ENCODE results near the gene UBE2A. TPM values are rescaled to one million over a fixed set of nuclear protein-coding genes. Genes with fewer than 3 reads are reported as not detected.

The UBE2A gene
- 98.0 and 105 TPM in 2 replicates for total RNA-seq (2014; rRNA removed; shearing (Covaris generic))
- 94.4 and 97.2 TPM in 2 replicates for polyA plus RNA-seq (2014; cell fraction: nucleus; rRNA removed)

DNA sequence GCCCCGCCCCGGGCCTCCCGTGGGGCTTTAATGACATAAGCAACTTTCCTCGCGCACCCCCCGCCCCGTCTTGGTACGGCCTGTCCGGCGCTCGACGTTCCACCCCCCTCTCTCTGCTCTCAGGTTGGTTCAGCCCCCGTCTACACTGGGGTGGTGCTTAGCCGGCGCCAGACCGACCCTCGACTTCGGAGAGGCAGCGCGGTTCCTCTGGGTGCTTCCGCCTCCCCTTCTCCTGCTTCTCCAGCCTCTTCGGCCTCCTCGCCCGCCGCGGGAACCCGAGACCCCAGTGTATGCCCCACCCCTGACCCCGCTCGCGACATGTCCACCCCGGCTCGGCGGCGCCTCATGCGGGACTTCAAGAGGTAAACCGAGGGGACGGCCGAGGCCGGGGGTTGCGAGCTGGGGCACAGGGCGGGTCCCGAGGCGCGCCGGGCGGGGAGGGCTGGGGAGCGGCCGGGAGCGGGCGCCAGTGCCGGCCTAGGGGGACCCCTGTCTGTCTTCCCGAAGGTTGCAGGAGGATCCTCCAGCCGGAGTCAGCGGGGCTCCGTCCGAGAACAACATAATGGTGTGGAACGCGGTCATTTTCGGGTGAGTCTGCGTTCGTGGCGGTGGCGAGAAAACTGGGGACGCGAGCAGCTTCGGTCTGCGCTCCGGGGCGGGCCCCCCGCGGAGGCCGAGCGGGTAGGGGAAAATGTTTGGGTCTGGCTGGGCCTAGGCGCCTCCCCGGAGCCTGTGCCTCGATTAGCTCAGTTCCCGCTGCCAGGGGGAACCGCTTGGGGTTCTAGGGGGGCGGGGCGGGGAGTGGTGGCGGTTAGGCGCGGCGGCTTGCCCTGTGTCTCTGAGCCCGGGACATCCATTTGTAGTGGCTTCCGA lies at the start of gene UBE2A:
Gene UBE2A (plus strand): TSS at position 170 of the 873 bp plus-strand sequence. CDS start 149 bp downstream, at position 319.
- peak; percentile 88 for DNase-seq (ENCODE audit: extremely low read depth, low read depth)

DNA sequence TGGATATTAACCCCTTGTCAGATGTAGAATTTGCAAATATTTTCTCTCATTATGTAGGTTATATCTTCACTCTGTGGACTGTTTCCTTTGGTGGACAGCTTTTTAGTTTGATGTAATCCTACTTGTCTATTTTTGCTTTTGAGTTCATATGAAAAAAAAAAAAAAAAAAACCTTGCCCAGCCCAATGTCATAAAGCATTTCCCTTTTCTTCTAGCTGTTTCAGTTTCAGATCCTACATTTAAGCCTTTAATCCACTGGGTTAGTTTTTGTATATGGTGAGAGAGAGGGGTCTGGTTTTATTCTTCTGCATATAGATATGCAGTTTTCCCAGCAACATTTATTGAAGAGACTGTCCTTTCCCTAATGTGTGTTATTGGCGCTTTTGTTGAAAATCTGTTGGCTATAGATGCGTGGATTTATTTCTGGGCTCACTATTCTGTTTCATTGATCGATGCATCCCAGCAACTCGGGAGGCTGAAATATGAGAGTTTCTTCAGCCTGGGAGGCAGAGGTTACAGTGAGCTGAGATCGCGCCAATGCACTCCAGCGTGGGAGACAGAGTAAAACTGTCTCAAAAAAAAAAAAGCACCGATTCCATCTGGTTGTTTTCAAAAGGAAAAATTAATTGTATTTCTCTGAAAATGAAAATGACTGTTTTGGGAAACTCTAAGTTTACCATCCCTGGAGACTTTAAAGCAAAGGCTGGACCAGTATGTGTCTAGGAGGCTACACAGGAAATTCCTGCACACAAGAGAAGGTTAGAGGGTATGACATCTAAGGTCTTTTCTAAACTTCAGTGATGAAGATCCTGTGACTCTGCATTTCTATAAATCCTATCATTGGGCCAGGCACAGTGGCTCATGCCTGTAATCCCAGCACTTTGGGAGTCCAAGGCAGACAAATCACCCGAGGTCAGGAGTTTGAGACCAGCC lies 44.8 kb upstream of the UBE2A start:
- DNase-seq (ENCODE audit: extremely low read depth, low read depth) = no peak

DNA sequence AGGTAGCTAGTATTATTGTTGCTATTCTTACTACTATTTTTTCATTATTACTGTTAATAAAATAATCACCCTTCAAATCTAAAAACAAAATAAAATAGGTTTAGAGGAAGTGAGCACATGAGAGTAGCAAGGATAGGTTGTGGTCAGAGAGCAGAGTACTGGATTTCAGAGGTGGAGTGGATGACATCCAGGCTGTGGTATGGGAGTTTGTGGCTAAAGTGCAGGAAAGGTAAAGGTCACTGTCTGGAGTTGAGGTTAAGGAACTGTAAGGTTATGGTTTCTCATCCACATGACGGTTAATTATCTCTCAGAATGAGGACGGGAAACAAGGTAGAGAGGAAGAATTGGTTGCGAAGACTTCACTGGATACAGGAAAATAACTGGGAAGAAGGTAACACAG lies 36.9 kb upstream of the UBE2A start:
- no peak for DNase-seq (ENCODE audit: extremely low read depth, low read depth)

DNA sequence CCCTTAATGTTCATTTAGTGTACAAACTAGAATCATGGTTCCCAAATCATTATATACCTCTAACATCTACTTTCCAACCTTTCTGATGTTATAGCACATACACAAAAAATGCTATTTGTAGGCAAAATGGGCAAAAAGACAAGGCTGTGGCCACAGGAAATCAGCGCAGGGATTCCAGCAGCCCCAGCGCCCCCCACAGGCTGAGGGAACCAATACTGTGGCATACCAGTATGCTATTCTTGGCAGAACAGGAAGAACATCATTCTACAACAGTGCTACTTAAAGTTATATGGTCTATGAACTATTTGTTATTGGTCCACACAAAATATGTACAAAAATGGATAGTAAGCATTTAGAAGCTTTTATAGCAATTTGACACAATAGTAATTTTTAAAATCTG lies 34.5 kb upstream of the UBE2A start:
- no peak for DNase-seq (ENCODE audit: extremely low read depth, low read depth)

DNA sequence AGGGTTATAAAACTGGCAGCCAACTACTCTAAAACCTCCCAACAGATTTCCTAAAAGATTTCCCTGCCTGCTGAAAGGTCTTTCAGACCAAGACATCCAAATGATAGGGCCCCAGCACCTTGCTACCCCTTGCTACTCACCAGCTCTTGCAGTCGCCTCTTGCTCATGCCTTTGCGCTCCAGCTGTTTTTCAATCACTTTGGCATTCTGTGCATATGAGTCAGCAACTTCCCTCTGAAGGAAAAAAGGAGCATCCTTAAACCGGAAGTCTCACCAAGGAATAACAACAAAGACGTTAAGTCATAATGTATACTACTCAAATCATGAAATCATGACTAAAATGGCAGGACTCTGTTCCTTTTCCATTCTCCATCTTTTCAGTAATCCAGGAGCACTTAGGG lies 33.2 kb upstream of the UBE2A start:
- peak; percentile 28 for DNase-seq (ENCODE audit: extremely low read depth, low read depth)

DNA sequence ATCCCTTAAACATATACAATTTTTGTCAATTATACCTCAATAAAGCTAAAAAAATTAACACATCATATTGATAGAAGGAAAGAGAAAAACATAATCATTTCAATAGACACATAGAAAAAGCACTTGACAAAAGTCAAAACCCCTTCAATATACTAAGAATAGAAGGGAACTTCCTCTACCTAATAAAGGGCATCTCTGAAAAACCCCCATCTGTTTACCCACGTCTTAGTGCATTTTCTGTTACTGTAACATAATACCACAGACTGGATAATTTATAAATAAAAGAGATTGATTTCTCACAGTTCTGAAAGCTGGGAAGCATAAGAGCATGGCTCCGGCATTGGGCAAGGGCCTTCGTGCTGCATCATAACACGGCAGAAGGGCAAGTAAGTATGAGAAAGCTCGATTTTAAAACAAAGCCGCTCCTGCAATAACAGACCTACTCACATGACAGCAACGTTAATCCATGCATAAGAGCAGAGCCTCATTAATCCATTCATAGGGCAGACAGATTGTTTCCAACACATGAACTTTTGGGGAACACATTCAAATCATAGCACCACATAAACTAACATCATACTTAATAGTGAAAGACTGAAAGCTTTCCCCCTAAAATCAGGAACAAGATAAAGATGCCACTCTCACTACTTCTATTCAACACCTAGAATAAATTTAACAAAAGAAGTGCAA lies 24.9 kb upstream of the UBE2A start:
- no peak for DNase-seq (ENCODE audit: extremely low read depth, low read depth)

DNA sequence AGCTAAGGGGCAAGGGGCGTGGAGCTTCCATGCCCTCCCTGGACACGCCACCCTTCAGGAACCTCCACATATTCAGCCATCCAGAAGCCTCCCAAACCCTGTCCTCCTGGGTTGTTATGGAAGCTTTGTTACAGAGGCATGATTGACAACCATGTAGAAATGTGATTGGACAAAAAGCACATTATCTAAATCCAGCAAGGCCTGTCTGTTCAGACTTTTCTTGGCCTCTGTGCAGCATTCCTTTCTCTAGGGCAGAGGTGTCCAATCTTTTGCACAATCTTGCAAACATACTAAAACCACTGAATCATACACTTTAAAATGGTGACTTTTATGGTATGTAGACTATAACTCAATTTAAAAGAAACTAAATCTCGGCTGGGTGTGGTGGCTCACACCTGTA lies 21.9 kb upstream of the UBE2A start:
- DNase-seq (ENCODE audit: extremely low read depth, low read depth) = no peak

DNA sequence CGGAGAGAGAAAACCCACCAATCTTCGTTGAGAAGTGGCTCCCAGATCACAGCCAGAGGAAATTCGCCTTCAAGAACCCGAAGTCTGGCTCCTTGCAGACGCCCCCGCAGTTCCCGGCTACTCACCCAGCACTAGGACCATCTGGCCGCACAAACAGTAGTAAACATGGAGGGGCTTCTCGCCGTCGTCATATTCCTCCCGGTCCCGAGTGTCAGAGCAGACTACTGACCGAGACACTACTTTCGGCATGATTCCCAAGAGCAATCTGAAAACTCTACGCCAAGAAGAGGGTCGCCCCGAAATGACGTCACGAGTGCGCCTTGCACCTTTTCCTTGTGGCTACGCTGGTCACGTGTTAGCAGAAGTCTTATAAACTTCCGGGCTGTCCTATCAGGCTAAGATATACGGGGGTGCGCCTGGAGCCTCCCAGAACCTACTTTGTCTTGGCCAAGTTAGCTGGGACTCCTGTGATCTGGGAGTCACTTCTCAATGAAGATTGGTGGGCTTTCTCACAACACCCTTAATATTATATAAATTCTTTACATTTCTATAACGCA lies 9.2 kb upstream of the UBE2A start, which contains the start of gene STEEP1:
Gene STEEP1 (minus strand): TSS at position 303 of the 557 bp plus-strand sequence. CDS start 54 bp downstream, at position 249.
- peak; percentile 91 for DNase-seq (ENCODE audit: extremely low read depth, low read depth)

DNA sequence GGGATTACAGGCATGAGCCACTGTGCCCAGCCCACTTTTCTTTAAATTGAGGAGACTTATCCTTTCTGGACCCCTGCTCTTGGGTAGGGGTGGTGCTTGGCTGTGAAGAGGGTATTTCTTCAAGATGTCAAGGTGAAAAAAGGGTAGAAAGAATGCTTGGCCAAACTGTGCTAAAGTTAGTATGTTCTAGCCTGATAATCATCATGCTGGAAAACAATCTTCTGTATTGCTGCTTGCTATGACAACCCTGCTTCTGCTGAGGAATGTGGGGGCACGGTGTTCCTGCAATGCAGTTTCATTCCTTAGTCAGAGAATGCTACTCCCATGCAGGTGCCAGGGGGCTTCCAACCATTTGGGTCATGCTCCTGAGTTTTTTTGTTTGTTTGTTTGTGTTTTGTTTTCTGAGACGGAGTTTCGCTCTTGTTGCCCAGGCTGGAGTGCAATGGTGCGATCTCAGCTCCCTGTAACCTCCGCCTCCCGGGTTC lies 4.0 kb upstream of the UBE2A start:
- no peak for DNase-seq (ENCODE audit: extremely low read depth, low read depth)

DNA sequence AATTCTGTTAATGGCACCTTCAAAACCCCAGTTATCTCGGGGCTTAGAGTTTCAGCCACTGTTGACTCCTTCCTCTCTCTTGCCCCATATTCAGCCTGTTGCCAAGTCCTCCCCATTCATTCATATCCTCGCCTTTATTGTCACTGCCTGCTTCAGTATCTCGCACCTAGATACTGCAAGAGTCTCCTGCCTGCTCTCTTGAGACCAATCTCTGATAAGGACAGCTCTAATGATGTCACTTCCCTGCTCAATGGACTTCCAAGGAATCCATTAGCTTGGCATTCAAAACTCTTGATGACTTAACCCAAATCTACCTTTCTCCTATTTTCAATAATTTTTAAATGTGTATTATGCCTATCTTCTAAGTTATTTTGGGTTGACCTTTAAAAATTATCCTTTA lies 1.1 kb upstream of the UBE2A start:
- DNase-seq (ENCODE audit: extremely low read depth, low read depth) = no peak

DNA sequence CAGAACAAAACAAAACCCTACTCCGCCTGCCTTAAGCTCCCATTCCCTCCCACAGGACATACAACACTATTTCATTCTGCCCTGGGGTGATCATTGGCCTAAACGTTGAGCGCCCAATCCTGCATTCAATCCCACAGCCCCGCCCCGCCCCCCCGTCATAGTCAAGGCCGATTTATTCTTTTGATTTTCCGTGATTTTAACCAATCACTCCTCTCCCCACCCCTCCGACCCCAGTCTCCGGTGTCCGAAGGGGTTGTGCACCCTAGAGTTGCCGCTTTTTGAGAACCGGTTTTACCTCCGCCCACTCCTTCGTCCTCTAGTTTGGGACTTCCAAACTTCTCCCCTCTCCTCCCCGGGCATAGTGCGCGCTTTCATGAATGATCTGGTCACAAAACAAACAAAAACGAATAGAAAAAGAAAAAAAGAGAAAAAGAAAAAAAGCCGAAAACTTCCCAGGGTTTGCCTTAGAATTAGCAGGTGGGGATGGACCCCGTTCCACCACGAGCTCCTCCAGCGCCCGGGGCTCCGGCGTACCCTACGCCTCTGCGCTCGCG lies 446 bp upstream of the UBE2A start:
- DNase-seq (ENCODE audit: extremely low read depth, low read depth) = no peak

DNA sequence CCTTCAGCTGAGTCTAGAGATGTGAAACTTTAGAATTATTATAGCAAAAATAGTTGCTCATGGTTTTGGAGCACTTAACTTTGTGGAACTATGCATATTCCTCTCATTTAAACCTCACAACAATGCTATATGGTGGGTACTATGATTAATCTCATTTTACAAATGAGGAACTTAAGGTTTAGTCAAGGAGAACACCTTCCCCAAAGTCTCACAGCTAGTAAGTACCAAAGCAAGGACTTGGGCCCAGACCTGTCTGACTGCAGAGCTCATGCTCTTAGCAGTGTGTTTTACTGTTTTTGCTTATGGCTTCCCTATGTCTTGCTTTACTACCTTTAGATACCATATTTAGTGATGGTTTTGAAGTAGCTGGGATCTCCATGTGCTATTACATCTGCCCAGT lies 5.1 kb downstream of the UBE2A start:
- DNase-seq (ENCODE audit: extremely low read depth, low read depth) = no peak

DNA sequence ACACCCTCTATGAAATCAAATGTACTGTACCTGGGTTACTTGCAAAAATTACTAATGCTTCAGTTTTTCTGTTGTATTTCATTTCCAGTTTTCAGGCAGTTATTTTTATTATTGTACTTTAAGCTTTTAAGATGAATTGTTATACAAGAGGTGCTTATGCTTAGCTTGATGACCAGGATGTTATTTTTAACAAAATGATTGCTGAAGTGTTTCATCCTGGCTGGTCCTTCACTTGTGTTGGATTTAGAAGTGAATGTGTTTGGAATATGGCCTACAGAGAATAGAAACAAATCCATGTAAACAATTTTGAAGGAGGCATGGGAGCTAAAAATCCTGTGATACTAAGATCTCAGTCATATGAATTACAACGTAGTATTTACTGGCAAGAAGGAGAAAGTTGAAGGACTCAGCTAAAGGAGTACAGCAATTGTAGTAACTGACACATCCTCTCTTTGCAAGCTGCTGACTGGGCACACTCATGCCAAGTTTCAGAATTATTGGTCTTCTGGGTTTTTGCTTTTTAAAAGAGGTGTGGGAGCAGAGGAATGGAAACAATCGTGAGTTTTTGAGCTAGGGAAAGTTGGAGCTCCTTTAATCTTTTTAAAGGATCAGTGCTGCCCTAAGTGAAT lies 9.2 kb downstream of the UBE2A start:
- no peak for DNase-seq (ENCODE audit: extremely low read depth, low read depth)

DNA sequence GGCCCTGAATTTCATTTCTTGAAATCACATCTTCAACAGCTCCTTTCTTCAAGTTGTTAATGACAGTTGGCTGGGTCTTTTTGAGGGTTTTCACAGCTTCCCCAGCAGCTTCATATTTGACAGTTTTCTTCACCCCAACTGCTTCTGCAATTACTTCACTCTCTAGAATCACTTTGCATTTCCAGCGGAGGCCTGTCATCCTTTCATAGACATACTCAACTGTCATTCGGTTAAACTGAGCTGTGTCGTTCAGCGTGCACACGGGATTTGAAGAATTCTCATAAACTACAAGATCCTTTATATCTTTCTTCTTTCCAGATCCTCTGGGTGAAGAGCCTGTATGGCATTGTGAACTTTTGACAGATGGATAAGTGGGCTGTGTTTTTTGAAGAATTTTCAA lies 15.4 kb downstream of the UBE2A start:
- DNase-seq (ENCODE audit: extremely low read depth, low read depth) = no peak

DNA sequence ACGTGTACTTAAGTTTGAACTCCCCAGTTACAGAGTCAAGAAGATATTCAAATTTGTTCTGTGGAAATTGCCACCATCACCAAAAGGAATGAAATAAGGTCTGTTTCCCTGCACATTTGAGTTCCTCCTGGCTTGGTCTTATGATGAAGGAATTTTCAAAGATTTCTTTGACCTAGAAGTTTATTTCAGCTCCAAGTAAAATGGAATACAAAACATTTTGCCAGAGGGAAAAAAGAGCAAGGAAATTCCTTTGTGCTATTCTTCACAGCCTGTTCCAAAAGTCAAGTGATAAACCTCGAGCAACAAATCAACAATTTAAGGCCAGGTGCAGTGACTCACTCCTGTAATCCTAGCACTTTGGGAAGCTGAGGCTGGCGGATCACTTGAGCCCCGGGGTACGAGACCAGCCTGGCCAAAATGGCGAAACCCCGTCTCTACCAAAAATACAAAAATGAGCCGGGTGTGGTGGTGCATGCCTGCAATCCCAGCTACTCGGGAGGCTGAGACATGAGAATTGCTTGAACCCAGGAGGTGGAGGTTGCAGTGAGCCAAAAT lies 28.4 kb downstream of the UBE2A start:
- DNase-seq (ENCODE audit: extremely low read depth, low read depth) = no peak

DNA sequence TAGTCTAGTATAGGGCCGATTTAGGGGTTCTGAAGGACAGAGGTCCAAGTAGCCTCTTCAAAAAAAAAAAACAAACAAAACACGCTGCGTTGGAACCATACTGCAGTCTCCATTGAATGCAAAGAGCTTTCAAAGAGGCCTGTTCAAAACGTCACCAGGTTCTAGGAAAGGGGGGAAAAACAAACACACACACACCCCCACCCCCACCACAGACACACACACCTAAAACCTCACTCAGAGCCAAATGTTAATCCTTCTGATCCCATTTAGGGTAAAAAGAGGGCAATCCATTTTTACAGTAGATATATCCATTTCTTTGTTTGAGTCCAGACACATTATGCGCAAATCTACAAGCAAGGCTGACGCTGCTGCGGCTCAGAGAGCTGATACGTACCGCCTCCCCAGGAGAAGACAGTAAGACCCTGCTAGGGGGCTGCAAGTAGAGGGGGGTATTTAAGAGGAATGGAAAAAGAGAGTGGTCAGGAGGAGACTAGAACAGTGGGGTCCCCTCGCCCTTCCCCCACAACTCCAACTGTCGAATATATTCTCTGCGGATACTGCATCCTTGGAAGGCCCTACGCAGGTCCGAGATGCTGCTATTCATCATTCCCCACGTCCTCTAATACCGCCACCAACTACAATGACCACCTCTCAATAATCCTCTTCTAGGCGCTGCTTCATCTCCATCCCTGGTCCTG lies 30.6 kb downstream of the UBE2A start:
- DNase-seq (ENCODE audit: extremely low read depth, low read depth) = no peak

DNA sequence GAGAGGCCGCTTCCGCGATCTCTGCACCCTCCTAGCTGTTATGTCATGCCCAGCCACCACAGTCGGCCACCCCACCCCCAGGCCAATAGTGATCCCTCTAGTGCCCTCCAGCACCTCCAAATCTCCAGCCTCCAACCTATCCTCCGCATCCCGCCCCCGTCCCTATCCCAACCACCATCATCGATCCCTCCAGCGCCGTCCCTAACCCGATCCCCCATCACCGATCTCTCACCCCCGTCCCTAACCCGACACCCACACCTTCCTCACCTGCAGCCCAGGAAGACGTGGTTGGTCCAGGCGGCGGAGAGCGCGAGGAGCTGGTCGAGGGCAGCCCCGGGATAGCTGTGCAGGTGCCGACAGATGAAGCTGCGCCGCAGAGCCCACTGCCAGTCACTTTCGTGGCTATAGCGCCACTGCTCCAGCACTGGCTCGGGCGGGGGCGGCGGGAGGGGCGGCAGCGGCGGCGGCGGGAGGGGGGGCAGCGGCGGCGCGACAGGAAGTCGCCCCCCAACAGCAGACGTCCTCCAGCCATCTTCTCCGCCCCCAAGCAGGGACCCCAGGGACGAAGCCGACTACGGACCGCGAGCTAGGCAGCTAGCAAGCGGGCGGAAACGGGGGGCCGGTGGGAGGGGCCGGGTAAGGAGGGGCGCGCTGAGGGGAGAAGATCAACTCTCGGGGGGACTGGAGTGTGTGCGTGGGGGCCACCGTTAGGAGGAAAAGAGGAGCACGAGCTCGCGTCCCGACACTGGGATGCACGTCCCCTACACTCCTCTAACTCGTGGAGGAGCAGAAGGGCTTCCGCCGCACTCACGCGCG lies 31.3 kb downstream of the UBE2A start:
- DNase-seq (ENCODE audit: extremely low read depth, low read depth) = no peak
